Measurements from ENCODE around the gene MLKL. TPM values are rescaled to one million over a fixed set of nuclear protein-coding genes. Genes with fewer than 3 reads are reported as not detected.

MLKL gene
- polyA plus RNA-seq, 3 donors: 33.6 to 136 (median 37.8) TPM

DNA sequence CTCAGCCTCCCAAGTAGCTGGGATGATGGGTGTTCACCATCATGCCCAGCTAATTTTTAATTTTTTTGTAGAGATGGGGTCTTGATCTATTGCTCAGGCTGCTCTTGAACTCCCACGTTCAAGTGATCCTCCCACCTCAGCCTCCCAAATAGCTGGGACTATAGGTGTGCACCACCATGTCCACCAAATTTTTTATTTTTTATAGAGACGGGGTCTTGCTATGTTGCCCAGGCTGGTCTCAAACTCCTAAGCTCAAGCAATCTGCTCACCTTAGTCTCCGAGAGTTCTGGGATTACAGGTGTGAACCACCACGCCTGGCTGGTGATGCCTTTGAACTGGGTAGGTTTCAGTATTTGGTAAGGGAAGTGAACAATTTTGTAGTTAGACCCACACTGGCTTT is 43.9 kb upstream of the MLKL start:
- H3K27me3 ChIP-seq (ENCODE audit: control insufficient read depth in 2 of 2, insufficient read depth in 2 of 2, low read length in 2 of 2): no peaks in the 10 kb centered on the region
- DNase-seq: no peak
- Mint-ChIP-seq H3K27me3 (ENCODE audit: low read depth in 3 of 3) (peaks cover 0 to 6% (median 4%) of the 10 kb centered on the region in 3 donors), H3K4me3 (no peak overlapping the region), H3K36me3 (no peaks in the 10 kb centered on the region), H3K9me3 (peaks cover 0 to 2% (median 0%) of the 10 kb centered on the region in 7 donors), H3K4me1 (peaks cover 5% of the 10 kb centered on the region), H3K27ac (no peak overlapping the region)
- 90% methylated on average over 2 of the region's 4 CpGs for WGBS (ENCODE audit: insufficient coverage)
- H2AFZ ChIP-seq (ENCODE audit: insufficient read depth, low read depth, low read length, poor library complexity, severe bottlenecking): no peak overlapping the region
- no peaks in the 10 kb centered on the region for H4K20me1 ChIP-seq (ENCODE audit: insufficient read depth, low read length)
- H3K9me3 ChIP-seq (replicated peaks in 1 of 2; ENCODE audit: control insufficient read depth in 1 of 2, insufficient read depth in 1 of 2, low read length in 2 of 2): no peaks in the 10 kb centered on the region
- no peak overlapping the region for H3K4me2 ChIP-seq (replicated peaks; ENCODE audit: extremely low read depth, low read length, poor library complexity, severe bottlenecking)
- no peak overlapping the region for H3K4me3 ChIP-seq (replicated peaks in 1 of 3; ENCODE audit: low read depth in 2 of 3, low read length in 3 of 3)
- H3K36me3 ChIP-seq (replicated peaks in 1 of 2; ENCODE audit: control insufficient read depth in 1 of 2, insufficient read depth in 2 of 2, low read length in 2 of 2): no peaks in the 10 kb centered on the region
- no peak overlapping the region for H3K27ac ChIP-seq (ENCODE audit: low read depth in 1 of 2, low read length in 2 of 2)
- H3K4me1 ChIP-seq (ENCODE audit: control insufficient read depth in 1 of 2, insufficient read depth in 2 of 2, low read length in 2 of 2): no peaks in the 10 kb centered on the region
- no peak for TF ChIP-seq CTCF (IDR thresholded peaks at IDR 0.05)
- no peaks in the 10 kb centered on the region for H3K79me2 ChIP-seq (ENCODE audit: insufficient read depth, low read length)
- intact Hi-C loops (cut with micrococcal nuclease): no loop called here
- H3K9ac ChIP-seq (ENCODE audit: insufficient read depth, low read length, poor library complexity, severe bottlenecking): no peak overlapping the region

GRCh38 chr16:74743668-74744299 is 43.1 kb upstream of the MLKL start:
- peaks cover 3 to 6% (median 4%) of the 10 kb centered on the region in 3 donors for H3K27me3 Mint-ChIP-seq (ENCODE audit: low read depth in 3 of 3)

More at GRCh38 chr16:74743668-74744299, 43.1 kb upstream of the MLKL start:
- WGBS (ENCODE audit: insufficient coverage): 96% methylated on average over 10 of the region's 15 CpGs
- no peak for DNase-seq
- no peak overlapping the region for H3K9ac ChIP-seq (ENCODE audit: insufficient read depth, low read length, poor library complexity, severe bottlenecking)
- no peak overlapping the region for H2AFZ ChIP-seq (ENCODE audit: insufficient read depth, low read depth, low read length, poor library complexity, severe bottlenecking)
- no peaks in the 10 kb centered on the region for H3K4me1 ChIP-seq (ENCODE audit: control insufficient read depth in 1 of 2, insufficient read depth in 2 of 2, low read length in 2 of 2)
- Mint-ChIP-seq H3K4me1 (peaks cover 5% of the 10 kb centered on the region), H3K27ac (no peak overlapping the region), H3K9me3 (peaks cover 0 to 2% (median 0%) of the 10 kb centered on the region in 7 donors), H3K36me3 (no peaks in the 10 kb centered on the region), H3K4me3 (no peak overlapping the region)
- intact Hi-C loops (cut with micrococcal nuclease): no loop called here
- no peaks in the 10 kb centered on the region for H3K36me3 ChIP-seq (replicated peaks in 1 of 2; ENCODE audit: control insufficient read depth in 1 of 2, insufficient read depth in 2 of 2, low read length in 2 of 2)
- H4K20me1 ChIP-seq (ENCODE audit: insufficient read depth, low read length): no peaks in the 10 kb centered on the region
- H3K9me3 ChIP-seq (replicated peaks in 1 of 2; ENCODE audit: control insufficient read depth in 1 of 2, insufficient read depth in 1 of 2, low read length in 2 of 2): no peaks in the 10 kb centered on the region
- H3K4me3 ChIP-seq (replicated peaks in 1 of 3; ENCODE audit: low read depth in 2 of 3, low read length in 3 of 3): no peak overlapping the region
- H3K79me2 ChIP-seq (ENCODE audit: insufficient read depth, low read length): no peaks in the 10 kb centered on the region
- H3K27me3 ChIP-seq (ENCODE audit: control insufficient read depth in 2 of 2, insufficient read depth in 2 of 2, low read length in 2 of 2): no peaks in the 10 kb centered on the region
- no peak for TF ChIP-seq CTCF (IDR thresholded peaks at IDR 0.05)
- no peak overlapping the region for H3K4me2 ChIP-seq (replicated peaks; ENCODE audit: extremely low read depth, low read length, poor library complexity, severe bottlenecking)
- no peak overlapping the region for H3K27ac ChIP-seq (ENCODE audit: low read depth in 1 of 2, low read length in 2 of 2)
